Daoy (cell line): ENCODE results near the gene EXD3. TPM values are rescaled to one million over a fixed set of nuclear protein-coding genes. Genes with fewer than 3 reads are reported as not detected.
A peak's percentile ranks its signal among the peaks of the same experiment; 100 is the strongest.

ENCODE experiments used
- DNase-seq: peaks from one replicate; pipeline ENCODE4 v3.0.0-alpha.2; 2015; ENCODE audit warnings: low read depth
- total RNA-seq: library from RNA; depleted of rRNA; stranded (reverse); fragments of >200 nt; shearing (Covaris generic); gene quantifications from 2 replicates; pipeline ENCODE4 v1.2.3, GENCODE V29; 2014

The EXD3 gene
- total RNA-seq, 1 experiment from 2014 or later, result 2.3 TPM

- no peak for DNase-seq
These were observed 25.0 kb upstream of the EXD3 start for GRCh38 chr9:137447722-137448601.

DNA sequence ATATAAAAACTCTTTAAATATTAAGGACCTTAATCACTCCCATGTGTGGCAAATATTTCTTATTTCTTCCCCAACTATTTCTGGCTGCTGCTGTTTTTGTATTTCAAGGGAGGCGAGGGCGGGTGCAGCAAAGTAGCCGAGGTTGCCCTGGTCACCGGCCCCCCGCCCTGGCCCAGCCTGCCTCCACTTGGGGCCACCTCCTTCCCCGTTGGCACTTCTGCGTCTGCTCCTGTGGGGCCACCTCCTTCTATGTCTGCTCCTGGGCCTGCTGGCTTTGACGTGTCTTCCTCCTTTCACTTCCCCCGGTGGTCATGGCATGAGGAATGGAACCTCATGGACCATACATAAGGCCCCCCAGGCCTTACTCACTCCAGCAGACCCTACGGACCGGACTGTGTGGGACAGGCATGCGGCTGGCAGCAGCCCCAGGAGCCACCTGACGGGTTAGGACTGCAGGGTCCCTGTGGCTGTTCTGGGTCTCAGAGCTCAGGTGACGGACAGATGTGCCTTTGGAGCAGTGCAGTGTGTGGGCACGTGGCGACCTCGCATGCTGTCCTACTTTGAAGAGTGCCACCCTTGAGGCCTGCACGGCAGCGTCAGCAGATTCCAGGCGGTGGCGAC is 24.0 kb upstream of the EXD3 start:
- DNase-seq, result no peak

DNA sequence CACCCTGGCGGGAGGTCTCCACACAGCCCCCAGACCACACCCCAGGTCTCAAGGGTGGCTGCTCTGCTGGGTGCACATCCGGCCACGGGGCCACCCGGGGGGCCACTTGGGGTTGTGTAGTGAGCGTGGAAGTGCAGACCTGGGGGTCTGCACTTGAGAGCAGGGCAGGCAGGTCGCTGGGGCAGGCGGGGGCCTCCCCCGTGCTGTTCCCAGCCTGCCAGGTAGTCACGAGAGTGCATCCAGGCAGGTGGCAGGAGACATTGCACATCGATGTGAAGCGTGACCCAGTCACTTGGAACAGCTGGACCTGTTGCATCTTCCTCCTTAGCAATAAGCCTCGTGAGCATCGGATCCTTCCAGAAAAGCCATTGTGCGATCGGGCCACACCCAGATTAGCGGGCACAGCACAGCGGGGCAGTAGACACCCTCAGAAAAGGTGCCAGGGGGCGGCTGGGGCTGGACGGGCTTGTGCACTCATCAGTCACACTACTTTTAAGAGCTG is 23.0 kb upstream of the EXD3 start:
- no peak for DNase-seq

DNA sequence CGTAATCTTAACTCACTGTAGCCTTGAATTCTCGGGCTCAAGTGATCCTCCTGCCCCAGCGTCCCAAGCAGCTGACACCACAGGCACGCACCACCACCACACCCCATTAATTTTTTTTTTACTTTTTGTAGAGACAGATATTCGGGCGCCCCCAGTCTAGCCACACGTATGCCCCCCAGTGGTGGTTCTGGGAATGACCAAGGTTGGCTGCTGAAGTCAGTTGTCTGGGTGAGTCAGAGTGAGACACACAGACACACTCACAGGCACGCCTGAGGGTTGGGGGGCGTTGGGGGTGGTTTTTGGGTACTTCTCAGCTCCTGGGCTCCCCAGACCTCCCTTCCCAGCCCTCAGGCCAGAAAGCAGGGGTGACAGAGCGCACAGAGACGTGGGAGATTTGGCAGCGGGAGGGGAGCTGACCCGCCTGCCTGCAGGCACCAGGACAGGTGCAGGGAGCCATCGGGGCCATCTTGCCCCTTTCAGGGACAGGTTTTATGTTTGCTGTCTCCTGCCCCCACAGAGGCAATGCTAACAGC is 22.4 kb upstream of the EXD3 start:
- DNase-seq, result peak; percentile 89

GRCh38 chr9:137444106-137444790 is 21.3 kb upstream of the EXD3 start:
- no peak for DNase-seq

DNA sequence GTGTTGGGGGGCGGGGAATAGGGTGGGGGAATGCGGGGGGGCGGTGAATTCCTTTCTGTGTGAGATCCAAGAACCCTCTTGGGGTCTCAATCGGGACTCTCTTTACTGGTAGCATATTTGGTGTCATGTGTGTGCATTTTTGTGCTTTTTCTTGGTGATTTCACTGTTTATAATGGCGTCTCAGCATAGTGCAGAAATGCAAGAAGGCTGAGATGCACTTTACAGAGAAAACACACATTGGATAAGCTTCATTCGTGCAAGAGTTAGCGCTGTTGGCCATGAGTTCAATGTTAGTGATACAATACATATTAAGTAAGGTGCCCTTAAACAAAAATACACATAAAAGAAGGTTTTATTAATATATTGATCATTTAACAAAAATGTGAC is 19.0 kb upstream of the EXD3 start:
- DNase-seq, result no peak

DNA sequence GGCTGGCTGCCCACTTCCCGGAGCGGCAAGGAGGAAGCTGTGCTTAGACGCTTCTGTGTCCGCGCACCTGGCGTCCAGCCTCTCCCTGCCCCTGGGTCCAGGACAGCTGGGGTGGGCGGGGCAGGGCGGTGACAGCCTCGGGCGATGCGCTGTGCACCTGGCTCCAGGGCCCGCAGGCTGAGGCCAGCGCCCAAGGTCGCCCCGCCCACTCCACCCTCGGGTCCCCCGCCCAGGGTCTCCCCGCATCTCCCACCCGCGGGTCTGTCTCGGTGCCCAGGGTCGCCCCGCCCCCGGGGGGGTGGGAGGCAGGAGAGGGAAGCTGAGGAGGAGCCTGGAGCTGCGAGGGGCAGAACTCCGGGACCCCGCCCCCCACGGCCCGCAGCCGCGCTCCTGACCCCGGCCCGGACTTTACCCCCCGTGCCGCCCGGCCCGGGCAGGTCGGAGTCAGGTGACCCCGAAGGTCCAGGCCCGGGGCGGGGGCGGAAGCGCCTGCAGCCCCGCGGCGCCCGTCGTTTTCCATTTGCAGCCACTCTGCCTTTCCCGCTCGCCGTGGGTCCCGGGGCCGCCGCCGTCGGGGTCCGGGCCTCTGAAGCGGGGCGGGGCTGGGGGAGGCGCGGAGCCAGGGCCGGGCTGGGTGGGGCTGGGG is 18.4 kb upstream of the EXD3 start, which contains the start of gene ENTPD8:
Gene ENTPD8, minus strand, starts transcription at position 69 of the 646 bp plus-strand sequence. CDS start 3,072 bp downstream, outside the sequence.
- DNase-seq, result peak; percentile 60

- DNase-seq, result no peak
These were observed 16.3 kb upstream of the EXD3 start for GRCh38 chr9:137439158-137439714.

- no peak for DNase-seq
These were observed 15.7 kb upstream of the EXD3 start for GRCh38 chr9:137438591-137439157.

- no peak for DNase-seq
These were observed 15.0 kb upstream of the EXD3 start for GRCh38 chr9:137437691-137438590.

DNA sequence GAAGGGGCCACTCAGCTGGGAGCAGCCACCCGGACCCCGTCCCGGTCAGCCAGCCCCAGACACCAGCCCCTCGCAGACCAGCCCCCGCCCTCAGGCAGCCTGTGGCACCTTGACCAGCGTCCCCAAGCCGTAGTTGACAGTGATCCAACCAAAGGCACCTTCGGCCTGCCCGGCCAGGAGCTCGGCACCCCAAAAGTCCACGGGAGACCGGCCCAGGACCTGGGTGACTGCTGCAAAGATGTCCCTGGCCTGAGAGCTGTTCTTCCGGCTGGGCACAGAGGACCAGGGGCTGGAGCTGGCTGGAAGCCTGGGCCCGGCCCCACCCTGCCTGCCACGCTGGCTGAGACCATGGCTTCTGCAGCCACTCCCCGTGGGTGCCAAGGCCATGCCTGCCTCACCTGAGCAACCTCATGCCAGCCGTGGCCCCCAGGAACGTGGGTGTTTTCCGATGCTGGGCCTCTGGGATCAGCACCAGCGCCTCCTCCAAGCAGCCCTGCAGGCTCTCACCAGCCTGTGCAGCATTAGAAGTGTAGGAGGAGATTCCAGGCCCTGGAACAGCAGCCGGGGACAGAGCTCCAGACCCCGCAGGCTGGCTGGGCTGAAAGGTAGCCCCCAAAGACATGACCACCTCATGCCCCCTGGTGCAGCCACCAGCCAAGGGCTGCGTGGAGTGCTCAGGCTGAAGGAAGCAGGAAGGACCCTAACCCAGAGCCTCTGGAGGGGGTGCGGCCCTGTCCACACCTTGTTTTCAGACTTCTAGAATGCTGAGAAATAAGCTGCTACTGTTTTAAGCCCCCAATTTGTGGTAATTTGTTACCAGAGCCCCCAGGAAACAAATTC is 14.0 kb upstream of the EXD3 start:
- no peak for DNase-seq

- DNase-seq, result peak; percentile 96
These were observed 13.2 kb upstream of the EXD3 start for GRCh38 chr9:137435980-137436760.

- DNase-seq, result no peak
These were observed 12.5 kb upstream of the EXD3 start for GRCh38 chr9:137435381-137435891.

DNA sequence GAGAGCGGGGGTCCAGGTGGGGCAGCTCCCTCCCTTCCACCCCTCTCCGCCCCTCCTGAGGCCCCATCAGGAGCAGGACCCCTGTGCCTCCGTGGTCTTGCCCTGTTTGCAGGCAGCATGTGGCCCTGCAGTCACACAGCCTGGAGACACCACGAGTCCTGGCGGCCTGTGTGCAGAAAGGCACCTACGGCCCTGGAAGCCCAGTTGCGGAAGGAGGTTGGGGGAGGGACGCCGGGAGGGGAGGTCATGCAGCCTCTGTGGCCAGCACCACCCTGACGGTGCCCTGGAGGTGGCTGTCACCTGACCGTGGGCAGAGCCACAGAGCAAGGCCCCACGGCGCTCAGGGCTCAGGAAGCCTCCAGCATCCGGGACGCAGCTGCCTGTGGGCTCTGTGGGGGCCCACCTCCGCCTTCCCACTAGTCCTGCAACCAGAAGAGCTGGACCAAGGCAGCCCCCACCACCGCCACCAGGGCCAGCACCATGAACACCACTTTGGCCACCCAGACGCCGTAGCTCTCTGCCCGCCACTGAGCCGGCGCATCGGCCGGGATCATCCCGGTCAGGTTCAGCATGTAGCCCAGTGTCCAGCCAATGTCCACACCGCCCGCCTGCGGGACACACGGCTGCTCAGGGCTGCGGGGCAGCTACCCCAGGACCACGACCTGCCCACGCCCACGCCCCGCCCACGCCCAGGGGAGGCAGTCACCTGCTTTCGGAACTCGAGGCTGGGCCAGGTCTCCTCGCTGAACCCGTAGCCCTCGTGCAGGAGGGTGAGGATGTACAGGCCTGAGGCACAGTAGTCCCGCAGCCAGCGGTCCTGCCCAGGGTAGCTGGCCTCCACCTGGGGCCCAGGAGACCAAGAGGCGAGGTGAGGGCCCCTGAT is 11.8 kb upstream of the EXD3 start:
- DNase-seq, result no peak

GRCh38 chr9:137433916-137434431 is 11.0 kb upstream of the EXD3 start:
- DNase-seq, result no peak

- no peak for DNase-seq
These were observed 10.5 kb upstream of the EXD3 start for GRCh38 chr9:137433349-137433915.
